T-helper 1 cell (primary cell): ENCODE measurements around the gene CELA3A.

Experiments used
- DNase-seq, 5 donors: peaks; one replicate each; pipeline ENCODE4 v3.0.0-alpha.2; 2012 to 2020

Gene CELA3A

GRCh38 chr1:22052115-22053016 lies 50.9 kb downstream of the CELA3A start, which contains the start of gene CDC42:
TSS of gene CDC42 (plus strand) at chr1:22052709. CDS start at chr1:22078479, 25,770 bp downstream.
- peak; percentile 95 to 97 (median 96) for DNase-seq

- peak; percentile 22 to 68 (median 47) for DNase-seq
Measured at GRCh38 chr1:22053017-22053860, 51.8 kb downstream of the CELA3A start.

GRCh38 chr1:22053861-22054770 lies 52.7 kb downstream of the CELA3A start:
- no peak for DNase-seq

GRCh38 chr1:22055463-22055862 lies 54.0 kb downstream of the CELA3A start:
- DNase-seq, result no peak

GRCh38 chr1:22056043-22056442 lies 54.6 kb downstream of the CELA3A start:
- DNase-seq, result no peak

- DNase-seq, result no peak
Measured at GRCh38 chr1:22056936-22057335, 55.5 kb downstream of the CELA3A start.

GRCh38 chr1:22057861-22058260 lies 56.4 kb downstream of the CELA3A start:
- DNase-seq, result no peak
